GM13976 (cell line): ENCODE results near the gene RASA1.

Experiments
- DNase-seq: peaks from one replicate; pipeline ENCODE4 v3.0.0; 2012; ENCODE audit warnings: low spot score
- CTCF ChIP-seq: IDR thresholded peaks from 2 replicates; pipeline ENCODE4 v1.5.1; 2012; ENCODE audit warnings: borderline replicate concordance, mild to moderate bottlenecking; ENCODE audit not compliant: insufficient read depth; ENCODE audit errors: extremely low read depth, missing control alignments, control extremely low read depth
- in situ Hi-C: fragments of 300-500 bp; cut with MboI; formaldehyde crosslinking; loops from one replicate; pipeline ENCODE4 v1.12.0; 2022; ENCODE audit warnings: low sequenced_read_pairs, mixed read lengths, inconsistent platforms; ENCODE audit not compliant: unreplicated experiment

The RASA1 gene

GRCh38 chr5:87347841-87348240 is 80.2 kb downstream of the RASA1 start:
- no peak for DNase-seq
- in situ Hi-C loops: loop anchor here (10.0 kb wide), 1 partner anchor 233 kb away; no protein-coding TSS in a partner anchor
- TF ChIP-seq CTCF: no peak

GRCh38 chr5:87354496-87354895 is 86.8 kb downstream of the RASA1 start:
- no peak for TF ChIP-seq CTCF
- no peak for DNase-seq
- in situ Hi-C loops: no loop called here

GRCh38 chr5:87359106-87359505 is 91.4 kb downstream of the RASA1 start:
- in situ Hi-C loops: no loop called here
- DNase-seq: no peak
- TF ChIP-seq CTCF: no peak

- TF ChIP-seq CTCF: no peak
- DNase-seq: no peak
- in situ Hi-C loops: no loop called here
Observed at GRCh38 chr5:87360132-87360531, 92.4 kb downstream of the RASA1 start.

- no peak for TF ChIP-seq CTCF
- no peak for DNase-seq
- in situ Hi-C loops: no loop called here
Observed at GRCh38 chr5:87361031-87361445, 93.4 kb downstream of the RASA1 start.

- TF ChIP-seq CTCF: no peak
- in situ Hi-C loops: no loop called here
- DNase-seq: no peak
Observed at GRCh38 chr5:87361536-87362213, 94.0 kb downstream of the RASA1 start.

- no peak for TF ChIP-seq CTCF
- no peak for DNase-seq
- in situ Hi-C loops: no loop called here
Observed at GRCh38 chr5:87367243-87367642, 99.6 kb downstream of the RASA1 start.
